Measurements from ENCODE around the gene ST8SIA1. TPM values are rescaled to one million over a fixed set of nuclear protein-coding genes. Genes with fewer than 3 reads are reported as not detected.

The ST8SIA1 gene
- total and polyA plus RNA-seq, 2 of the 8 experiments (the other 6 are each of a cell fraction or from before 2014, with no cell fraction given), result 1.9 to 4.4 TPM

DNA sequence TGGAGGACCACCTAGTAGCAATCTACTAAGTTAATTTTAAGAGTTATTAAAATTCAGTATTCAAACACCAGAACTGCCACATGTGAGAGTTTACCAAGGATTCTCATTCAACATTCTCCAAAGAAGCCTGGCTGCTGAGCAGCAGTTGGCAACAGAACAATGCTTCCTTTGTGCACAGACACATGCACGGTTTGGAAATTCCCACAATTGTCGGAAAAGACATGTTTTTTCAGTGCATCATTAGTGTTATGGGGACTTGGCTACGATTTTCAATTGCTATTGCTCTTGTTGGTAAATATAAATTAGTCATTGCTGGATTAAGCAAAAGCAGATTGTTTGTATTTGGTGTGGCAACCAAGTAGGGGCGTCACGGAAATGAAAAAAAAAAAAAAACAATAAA is 22.2 kb downstream of the ST8SIA1 start:
- no peak overlapping the region for H2BK12ac ChIP-seq (ENCODE audit: low read depth, low read length)
- H2AK5ac ChIP-seq (ENCODE audit: low read depth, low read length), result no peak overlapping the region
- no peak overlapping the region for H2BK120ac ChIP-seq (replicated peaks; ENCODE audit: low read depth, low read length)
- H4K8ac ChIP-seq (ENCODE audit: extremely low read depth, insufficient read depth, low read length), result no peak overlapping the region
- no peaks in the 10 kb centered on the region for H3K36me3 ChIP-seq (ENCODE audit: control insufficient read depth in 2 of 4, insufficient read depth in 4 of 4, low read length in 3 of 4)
- H3K4me2 ChIP-seq (ENCODE audit: insufficient read depth in 1 of 2, low read depth in 2 of 2, low read length in 2 of 2), result no peak overlapping the region
- no peak overlapping the region for H3K9ac ChIP-seq (replicated peaks in 1 of 4; ENCODE audit: extremely low read depth in 1 of 4, low read depth in 3 of 4, low read length in 3 of 4)
- H4K5ac ChIP-seq (ENCODE audit: insufficient read length, low read depth, low read length), result no peak overlapping the region
- no peak overlapping the region for H3K56ac ChIP-seq (replicated peaks; ENCODE audit: insufficient read length, low read depth, low read length)
- no peak overlapping the region for H3K27ac ChIP-seq (ENCODE audit: low read depth, low read length)
- no peak overlapping the region for H2BK15ac ChIP-seq (ENCODE audit: low read length)
- ChIA-PET POLR2A (ENCODE audit: partially characterized antibody) (no interaction called here), CTCF (ENCODE audit: partially characterized antibody) (interaction anchor here (1.0 kb wide), 1 partner anchor 23 kb away, joined by 4 read pairs; no protein-coding TSS in a partner anchor)
- H3K79me2 ChIP-seq (ENCODE audit: control insufficient read depth in 1 of 2, insufficient read depth in 2 of 2, low read length in 2 of 2), result no peaks in the 10 kb centered on the region
- no peaks in the 10 kb centered on the region for H3K4me1 ChIP-seq (replicated peaks in 1 of 4; ENCODE audit: control insufficient read depth in 3 of 4, insufficient read depth in 4 of 4, low read length in 3 of 4)
- no peak overlapping the region for H3K23ac ChIP-seq (ENCODE audit: insufficient read length)
- no peaks in the 10 kb centered on the region for H3K79me1 ChIP-seq (ENCODE audit: low read depth, low read length)
- 91% methylated on average over 5 of the region's 5 CpGs; no CpG with 5 or more reads in 1 of the 2 experiments for WGBS, 2 experiments (ENCODE audit: extremely low coverage in 1 of 2, insufficient coverage in 1 of 2, insufficient read length in 1 of 2, insufficient replicate concordance in 2 of 2, low coverage in 1 of 2, low lambda C conversion rate in 2 of 2, missing lambda C conversion rate in 1 of 2)
- H3K9me3 ChIP-seq (ENCODE audit: insufficient read depth in 2 of 2, low read depth in 1 of 2, low read length in 1 of 2), result no peaks in the 10 kb centered on the region
- no peak overlapping the region for H4K91ac ChIP-seq (replicated peaks; ENCODE audit: insufficient read length, low read length)
- no peaks in the 10 kb centered on the region for H3K27me3 ChIP-seq (replicated peaks in 1 of 4; ENCODE audit: control insufficient read depth in 3 of 4, extremely low read depth in 1 of 4, insufficient read depth in 3 of 4, low read length in 3 of 4)
- H3K23me2 ChIP-seq (ENCODE audit: low read depth, low read length), result no peaks in the 10 kb centered on the region
- FAIRE-seq (no peak), DNase-seq (ENCODE audit: low read depth in 1 of 2, low spot score in 2 of 2) (no peak)
- H2BK20ac ChIP-seq (ENCODE audit: low read length), result no peak overlapping the region
- no peak overlapping the region for H3K4ac ChIP-seq (replicated peaks; ENCODE audit: insufficient read length, low read depth, low read length)
- H4K20me1 ChIP-seq (replicated peaks in 1 of 2; ENCODE audit: control insufficient read depth in 1 of 2, insufficient read depth in 2 of 2, low read length in 2 of 2), result no peaks in the 10 kb centered on the region
- H3K14ac ChIP-seq (ENCODE audit: insufficient read length), result no peak overlapping the region
- no peak overlapping the region for H2AFZ ChIP-seq (ENCODE audit: low read length)
- H3K18ac ChIP-seq (ENCODE audit: extremely low read depth, low read length), result no peak overlapping the region
- H3K4me3 ChIP-seq (ENCODE audit: extremely low read depth in 1 of 4, insufficient read depth in 2 of 4, low read depth in 3 of 4, low read length in 4 of 4), result no peak overlapping the region
- H2BK5ac ChIP-seq (ENCODE audit: low read depth, low read length), result no peak overlapping the region
- no peak for TF ChIP-seq CREB1 (IDR thresholded peaks at IDR 0.05)
- TF ChIP-seq GABPA (IDR thresholded peaks at IDR 0.05; ENCODE audit: borderline replicate concordance, insufficient read depth, low read length), result no peak
- TF ChIP-seq SIRT6 (IDR thresholded peaks at IDR 0.05; ENCODE audit: low read length), result no peak
- TF ChIP-seq ZNF274 (IDR thresholded peaks at IDR 0.05; ENCODE audit: borderline replicate concordance, extremely low read depth, low read length), result no peak
- no peak for TF ChIP-seq RNF2 (IDR thresholded peaks at IDR 0.05; ENCODE audit: borderline replicate concordance, low read depth, low read length, missing control alignments, poor library complexity, severe bottlenecking)
- no peak for TF ChIP-seq SP2 (IDR thresholded peaks at IDR 0.05; ENCODE audit: low read length)
- no peak for TF ChIP-seq KDM4A (IDR thresholded peaks at IDR 0.05; ENCODE audit: low read depth, low read length, severe bottlenecking)
- TF ChIP-seq SRF (IDR thresholded peaks at IDR 0.05; ENCODE audit: low read depth, low read length), result no peak
- no peak for TF ChIP-seq CBX8 (IDR thresholded peaks at IDR 0.05; ENCODE audit: borderline replicate concordance, low read depth, low read length)
- TF ChIP-seq, protein P1, sequence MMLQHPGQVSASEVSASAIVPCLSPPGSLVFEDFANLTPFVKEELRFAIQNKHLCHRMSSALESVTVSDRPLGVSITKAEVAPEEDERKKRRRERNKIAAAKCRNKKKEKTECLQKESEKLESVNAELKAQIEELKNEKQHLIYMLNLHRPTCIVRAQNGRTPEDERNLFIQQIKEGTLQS (IDR thresholded peaks at IDR 0.05; ENCODE audit: insufficient read depth, low read depth, low read length), result no peak
- no peak for TF ChIP-seq NANOG (IDR thresholded peaks at IDR 0.05; ENCODE audit: insufficient read depth, low read depth, low read length, poor library complexity, severe bottlenecking)
- TF ChIP-seq RXRA (IDR thresholded peaks at IDR 0.05; ENCODE audit: insufficient read depth, low read depth, low read length), result no peak
- no peak for TF ChIP-seq YY1 (IDR thresholded peaks at IDR 0.05; ENCODE audit: low read depth, low read length)
- no peak for TF ChIP-seq RAD21 (IDR thresholded peaks at IDR 0.05 in 1 of 2, conservative IDR thresholded peaks at IDR 0.05 in 1 of 2; ENCODE audit: low read depth in 2 of 2, low read length in 2 of 2)
